KMS-11 (cell line): ENCODE data around the gene ZDHHC22.

Experiments used
- H2AFZ ChIP-seq: fragments of 200-600 bp; sonication (generic); 2 replicates; pipeline ENCODE4 v1.6.1; 2016; ENCODE audit warnings: antibody characterized with exemption, mixed run types, low read depth
- H3K27ac ChIP-seq: fragments of 200-600 bp; sonication (generic); 2 replicates; pipeline ENCODE4 v1.6.1; 2016; ENCODE audit warnings: mild to moderate bottlenecking, mixed run types
- H3K27me3 ChIP-seq: fragments of 200-600 bp; sonication (generic); 2 replicates; pipeline ENCODE4 v1.6.1; 2017; ENCODE audit warnings: mild to moderate bottlenecking, low read depth, mixed run types, moderate library complexity; ENCODE audit not compliant: insufficient read depth
- H3K36me3 ChIP-seq: fragments of 200-600 bp; sonication (generic); 2 replicates; pipeline ENCODE4 v1.6.1; 2017; ENCODE audit warnings: mild to moderate bottlenecking, mixed run types; ENCODE audit not compliant: insufficient read depth
- H3K4me1 ChIP-seq: fragments of 200-600 bp; sonication (generic); 2 replicates; pipeline ENCODE4 v1.6.1; 2016; ENCODE audit warnings: mild to moderate bottlenecking, low read depth, mixed run types; ENCODE audit not compliant: poor library complexity, severe bottlenecking
- H3K4me2 ChIP-seq: fragments of 200-600 bp; sonication (generic); 2 replicates; pipeline ENCODE4 v1.7.0; 2016; ENCODE audit warnings: mild to moderate bottlenecking, mixed run types
- H3K4me3 ChIP-seq: fragments of 200-600 bp; sonication (generic); IDR thresholded peaks from 2 replicates; pipeline ENCODE4 v1.6.1; 2017; ENCODE audit warnings: low read depth, low read length, mixed read lengths; ENCODE audit not compliant: insufficient read depth
- H3K79me2 ChIP-seq: fragments of 200-600 bp; sonication (generic); 2 replicates; pipeline ENCODE4 v1.6.1; 2016; ENCODE audit warnings: low read depth, mixed run types; ENCODE audit not compliant: insufficient read depth
- H3K9ac ChIP-seq: fragments of 200-600 bp; sonication (generic); 2 replicates; pipeline ENCODE4 v1.6.1; 2016; ENCODE audit warnings: mild to moderate bottlenecking, mixed run types
- H4K20me1 ChIP-seq: fragments of 200-600 bp; sonication (generic); 2 replicates; pipeline ENCODE4 v1.6.1; 2016; ENCODE audit warnings: mild to moderate bottlenecking, mixed run types; ENCODE audit not compliant: insufficient read depth
- CTCF ChIP-seq: fragments of 200-600 bp; sonication (generic); conservative IDR thresholded peaks from 2 replicates; pipeline ENCODE4 v1.6.1; 2017; ENCODE audit warnings: low read depth, mild to moderate bottlenecking, antibody characterized with exemption, low read length, moderate library complexity, mixed read lengths

Gene ZDHHC22

DNA sequence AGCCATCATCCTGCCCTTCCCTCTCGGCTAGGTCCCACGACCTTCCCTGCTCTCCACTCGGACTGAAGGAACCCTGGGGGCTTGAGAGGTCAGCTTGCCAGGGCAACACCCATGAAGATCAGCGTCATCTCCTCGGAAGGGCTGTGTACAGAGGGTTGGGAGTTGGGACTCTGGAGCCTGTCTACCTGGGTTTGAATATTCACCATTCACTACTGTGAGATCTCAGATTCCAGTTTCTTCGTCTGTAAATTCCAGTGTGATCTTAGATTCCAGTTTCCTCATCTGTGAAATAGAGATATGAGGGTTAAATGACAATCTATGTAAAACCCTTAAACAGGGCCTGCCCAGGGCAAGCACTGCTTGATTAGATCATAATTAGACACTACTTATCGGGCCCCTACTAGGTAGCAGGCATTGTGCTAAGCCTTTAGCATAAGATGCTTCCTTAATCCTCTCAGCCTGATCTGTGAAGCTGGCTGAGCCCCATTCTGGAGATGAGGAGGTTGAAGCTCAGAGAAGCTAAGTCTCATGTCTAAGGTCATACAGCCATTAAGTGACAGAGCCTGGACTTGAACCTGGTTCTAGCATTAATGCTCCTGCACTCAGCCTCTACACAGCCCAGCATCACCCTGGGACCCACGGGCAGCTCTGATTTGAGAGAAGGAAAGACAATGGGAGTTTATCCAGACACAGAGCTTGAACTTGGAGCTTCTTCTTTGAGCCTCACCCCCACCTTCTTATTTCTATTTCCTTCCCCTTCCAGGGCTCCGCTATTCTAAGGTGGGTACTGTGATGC is 612 bp upstream of the ZDHHC22 start:
- Histone ChIP-seq H3K27ac (no peak overlapping the region), H3K4me2 (no peak overlapping the region), H3K27me3 (no peaks in the 10 kb centered on the region; the same call in 1 of the 2 replicates), H4K20me1 (no peaks in the 10 kb centered on the region), H2AFZ (no peak overlapping the region), H3K36me3 (no peaks in the 10 kb centered on the region), H3K79me2 (no peaks in the 10 kb centered on the region), H3K4me1 (no peaks in the 10 kb centered on the region), H3K9ac (no peak overlapping the region), H3K4me3 (no peak overlapping the region)
- TF ChIP-seq CTCF: no peak

- no peaks in the 10 kb centered on the region for H3K4me1 ChIP-seq
- no peaks in the 10 kb centered on the region for H3K79me2 ChIP-seq
- no peak overlapping the region for H3K9ac ChIP-seq
- H4K20me1 ChIP-seq: no peaks in the 10 kb centered on the region
- H3K36me3 ChIP-seq: no peaks in the 10 kb centered on the region
- H2AFZ ChIP-seq: no peak overlapping the region
- no peak for TF ChIP-seq CTCF
- H3K4me3 ChIP-seq: no peak overlapping the region
- H3K27me3 ChIP-seq: peaks cover 4% of the 10 kb centered on the region; the same call in 1 of the 2 replicates
- H3K27ac ChIP-seq: no peak overlapping the region
- H3K4me2 ChIP-seq: no peak overlapping the region
Observed at GRCh38 chr14:77140359-77141213, 1.0 kb downstream of the ZDHHC22 start.

DNA sequence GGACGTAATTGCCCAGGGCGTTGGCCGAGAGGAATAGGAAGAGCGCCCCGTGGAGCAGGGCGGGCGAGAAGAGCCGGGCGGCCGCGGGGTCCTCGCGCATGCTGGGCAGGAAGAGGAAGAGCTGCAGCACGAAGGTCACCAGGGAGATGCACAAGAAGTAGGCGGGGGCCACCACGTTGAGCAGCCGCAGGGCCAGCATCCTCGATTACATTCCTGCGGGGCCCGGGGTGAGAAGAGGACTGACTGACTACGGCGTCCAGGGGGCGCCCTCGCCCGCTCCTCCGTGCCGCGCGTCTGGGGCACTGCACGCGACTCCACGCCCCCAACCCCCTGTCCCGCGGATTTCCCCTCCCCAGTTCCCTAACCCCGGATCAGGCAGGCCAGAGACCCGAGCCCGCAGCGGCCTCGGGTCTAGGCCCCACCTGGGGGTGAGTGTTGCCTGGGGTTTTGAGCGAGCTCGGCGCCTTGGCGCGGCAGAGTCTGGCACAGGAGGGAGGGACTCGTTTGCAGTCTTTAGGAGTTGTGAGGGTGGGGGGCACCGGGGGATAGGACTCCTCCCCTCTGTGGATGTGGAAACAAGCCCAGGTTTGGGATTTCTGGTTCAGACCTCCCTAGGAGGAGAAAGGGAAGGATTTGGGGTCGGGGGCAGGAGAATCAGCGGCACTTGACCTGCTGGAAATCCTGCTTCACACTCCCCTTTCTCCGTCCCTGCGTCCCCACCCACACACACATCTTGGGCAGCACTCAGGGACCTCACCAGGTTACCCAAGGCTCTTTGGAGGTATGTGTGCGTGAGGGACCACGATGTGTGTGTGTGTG is 1.8 kb downstream of the ZDHHC22 start:
- Histone ChIP-seq H3K79me2 (no peaks in the 10 kb centered on the region), H3K4me2 (no peak overlapping the region), H3K36me3 (no peaks in the 10 kb centered on the region), H3K4me1 (no peaks in the 10 kb centered on the region), H3K4me3 (no peak overlapping the region), H3K27me3 (peaks cover 5% of the 10 kb centered on the region; the same call in 1 of the 2 replicates), H3K27ac (no peak overlapping the region), H2AFZ (no peak overlapping the region), H3K9ac (no peak overlapping the region), H4K20me1 (no peaks in the 10 kb centered on the region)
- TF ChIP-seq CTCF: no peak

DNA sequence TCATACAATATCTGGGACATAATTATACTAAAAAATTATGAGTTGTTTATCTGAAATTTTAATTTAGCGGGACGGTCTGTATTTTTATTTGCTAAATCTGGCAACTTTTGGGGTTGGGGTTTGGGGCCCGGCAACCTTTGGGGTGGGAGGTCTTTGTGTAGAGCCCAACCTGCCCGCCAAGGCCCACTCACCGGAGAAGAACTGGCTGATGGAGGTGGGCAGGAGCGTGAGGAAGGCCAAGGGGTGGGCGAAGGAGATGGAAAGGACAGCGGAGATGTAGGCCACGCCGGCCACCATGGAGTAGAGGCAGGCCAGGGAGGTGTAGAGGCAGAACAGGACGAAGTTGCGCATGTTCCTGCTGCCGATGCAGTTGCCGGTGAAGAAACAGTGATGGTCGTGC is 2.6 kb downstream of the ZDHHC22 start:
- Histone ChIP-seq H3K79me2 (no peaks in the 10 kb centered on the region), H3K4me3 (no peak overlapping the region), H3K4me1 (no peaks in the 10 kb centered on the region), H2AFZ (no peak overlapping the region), H3K9ac (no peak overlapping the region), H3K27ac (no peak overlapping the region), H3K27me3 (peaks cover 9% of the 10 kb centered on the region), H3K36me3 (no peaks in the 10 kb centered on the region), H4K20me1 (no peaks in the 10 kb centered on the region), H3K4me2 (no peak overlapping the region)
- no peak for TF ChIP-seq CTCF
